GM19238 (cell line): ENCODE measurements around the gene RERG.

Source experiments
- DNase-seq: peaks from one replicate; pipeline ENCODE4 v3.0.0; 2011; ENCODE audit warnings: low spot score; ENCODE audit not compliant: insufficient read length

RERG gene

GRCh38 chr12:15218794-15219193, 2.4 kb downstream of the RERG start:
- no peak for DNase-seq

- no peak for DNase-seq
Measured at GRCh38 chr12:15216036-15216889, 5.0 kb downstream of the RERG start.

GRCh38 chr12:15214851-15215601, 6.2 kb downstream of the RERG start:
- no peak for DNase-seq

GRCh38 chr12:15212930-15213329, 8.3 kb downstream of the RERG start:
- no peak for DNase-seq

- no peak for DNase-seq
Measured at GRCh38 chr12:15209782-15210181, 11.4 kb downstream of the RERG start.

GRCh38 chr12:15208871-15209656, 12.2 kb downstream of the RERG start:
- DNase-seq, result no peak

- DNase-seq, result no peak
Measured at GRCh38 chr12:15208140-15208539, 13.1 kb downstream of the RERG start.

GRCh38 chr12:15206831-15207389, 14.3 kb downstream of the RERG start:
- no peak for DNase-seq

- DNase-seq, result no peak
Measured at GRCh38 chr12:15206338-15206737, 14.9 kb downstream of the RERG start.

- DNase-seq, result no peak
Measured at GRCh38 chr12:15205341-15206010, 15.7 kb downstream of the RERG start.

- DNase-seq, result no peak
Measured at GRCh38 chr12:15201456-15201855, 19.8 kb downstream of the RERG start.

- DNase-seq, result no peak
Measured at GRCh38 chr12:15201056-15201455, 20.2 kb downstream of the RERG start.

- no peak for DNase-seq
Measured at GRCh38 chr12:15200641-15201040, 20.6 kb downstream of the RERG start.

GRCh38 chr12:15199930-15200329, 21.3 kb downstream of the RERG start:
- DNase-seq, result no peak

GRCh38 chr12:15196678-15197505, 24.3 kb downstream of the RERG start:
- no peak for DNase-seq

- DNase-seq, result no peak
Measured at GRCh38 chr12:15196221-15196620, 25.0 kb downstream of the RERG start.

GRCh38 chr12:15194456-15195368, 26.5 kb downstream of the RERG start:
- DNase-seq, result no peak

GRCh38 chr12:15193946-15194345, 27.3 kb downstream of the RERG start:
- no peak for DNase-seq

GRCh38 chr12:15192720-15193119, 28.5 kb downstream of the RERG start:
- DNase-seq, result no peak
